CD4-positive, alpha-beta T cell (primary cell): ENCODE data around the gene ATP5PO. TPM values are rescaled to one million over a fixed set of nuclear protein-coding genes. Genes with fewer than 3 reads are reported as not detected.
"Not testable (repeated sequence)": the region's sequence is repeated elsewhere in the genome, so short reads cannot be mapped to it uniquely, and the experiment has no call there.

Source experiments
- ATAC-seq: fragments of 200-7000 bp; cut with Tn5 transposase; one replicate; pipeline ENCODE4 v1.10.0; 2022; ENCODE audit warnings: mild to moderate bottlenecking; ENCODE audit not compliant: poor library complexity
- CTCF ChIA-PET: fragments of 350-600 bp; sonication (Branson Sonifier 250); formaldehyde crosslinking; loops from one replicate; lab custom pipeline; 2021; ENCODE audit warnings: antibody characterized with exemption, inconsistent platforms; lab: Charles Lee
- POLR2A ChIA-PET: fragments of 350-600 bp; sonication (Branson Sonifier 250); formaldehyde crosslinking; loops from one replicate; lab custom pipeline; 2021; ENCODE audit warnings: antibody characterized with exemption, inconsistent platforms; lab: Charles Lee
- DNase-seq, 14 experiments: peaks; one replicate each; pipeline ENCODE4 v3.0.0-alpha.2; 2013 to 2020; ENCODE audit warnings: mixed read lengths in 2 of 14
- H3K27ac ChIP-seq, 2 donors: one replicate each; pipeline versions ENCODE4 v1.5.1 to v1.7.0; 2013; ENCODE audit warnings: low read length in 2 of 2, low read depth in 1 of 2, mild to moderate bottlenecking in 1 of 2
- H3K27me3 ChIP-seq, 2 experiments: 1 replicate in 1 of 2; 2 replicates in 1 of 2; pipeline versions ENCODE4 v1.6.1 to v1.7.0; 2013; ENCODE audit warnings: low read length in 2 of 2, control low read depth in 1 of 2, mild to moderate bottlenecking in 1 of 2, moderate library complexity in 1 of 2; ENCODE audit not compliant: insufficient read depth in 2 of 2, control insufficient read depth in 1 of 2
- H3K36me3 ChIP-seq: one replicate; pipeline ENCODE4 v1.6.1; 2013; ENCODE audit warnings: low read length, control low read depth; ENCODE audit not compliant: insufficient read depth
- H3K4me1 ChIP-seq: one replicate; pipeline ENCODE4 v1.6.1; 2013; ENCODE audit warnings: low read length, control low read depth; ENCODE audit not compliant: insufficient read depth
- H3K4me3 ChIP-seq: one replicate; pipeline ENCODE4 v1.5.1; 2013; ENCODE audit warnings: mild to moderate bottlenecking, low read length, moderate library complexity
- H3K9me3 ChIP-seq, 2 experiments: 1 replicate in 1 of 2; 2 replicates in 1 of 2; pipeline versions ENCODE4 v1.6.1 to v1.7.0; 2013; ENCODE audit warnings: low read length in 2 of 2, mild to moderate bottlenecking in 2 of 2, control low read depth in 1 of 2, moderate library complexity in 1 of 2; ENCODE audit not compliant: control insufficient read depth in 1 of 2, insufficient read depth in 1 of 2
- H3K27ac Mint-ChIP-seq: one replicate; pipeline ENCODE4 v1.8.0; 2020; ENCODE audit warnings: mixed read lengths
- H3K27me3 Mint-ChIP-seq: one replicate; pipeline ENCODE4 v1.8.0; 2021; ENCODE audit warnings: mixed read lengths
- H3K36me3 Mint-ChIP-seq: one replicate; pipeline ENCODE4 v1.8.0; 2021; ENCODE audit warnings: low read depth, mixed read lengths
- H3K4me1 Mint-ChIP-seq: one replicate; pipeline ENCODE4 v1.8.0; 2021; ENCODE audit warnings: low read depth, mixed read lengths
- H3K4me3 Mint-ChIP-seq: one replicate; pipeline ENCODE4 v1.8.0; 2020; ENCODE audit warnings: mild to moderate bottlenecking, mixed read lengths
- H3K9me3 Mint-ChIP-seq: one replicate; pipeline ENCODE4 v1.8.0; 2020; ENCODE audit warnings: mixed read lengths
- intact Hi-C, 2 experiments: fragments of 100-400 bp; cut with DNase I in 1 of 2; cut with micrococcal nuclease in 1 of 2; formaldehyde crosslinking; loops; one replicate each; pipeline versions ENCODE4 v1.15.1 to v1.9.0; 2023 to 2025; cut with DNase I, micrococcal nuclease
- total RNA-seq, 174 experiments: library from RNA in 2 of 174; stranded (reverse) in 2 of 174; gene quantifications; one replicate each; pipeline ENCODE4 v1.2.3 and lab custom pipeline; 2021 to 2026
- TF ChIP-seq, protein P1 (sequence below): fragments of 200-600 bp; IDR thresholded peaks from one replicate; pipeline ENCODE4 v1.8.0; 2022; ENCODE audit warnings: antibody characterized with exemption, mild to moderate bottlenecking

Gene ATP5PO
- total RNA-seq, 2 experiments from 2014 or later, result 143 to 149 TPM

DNA sequence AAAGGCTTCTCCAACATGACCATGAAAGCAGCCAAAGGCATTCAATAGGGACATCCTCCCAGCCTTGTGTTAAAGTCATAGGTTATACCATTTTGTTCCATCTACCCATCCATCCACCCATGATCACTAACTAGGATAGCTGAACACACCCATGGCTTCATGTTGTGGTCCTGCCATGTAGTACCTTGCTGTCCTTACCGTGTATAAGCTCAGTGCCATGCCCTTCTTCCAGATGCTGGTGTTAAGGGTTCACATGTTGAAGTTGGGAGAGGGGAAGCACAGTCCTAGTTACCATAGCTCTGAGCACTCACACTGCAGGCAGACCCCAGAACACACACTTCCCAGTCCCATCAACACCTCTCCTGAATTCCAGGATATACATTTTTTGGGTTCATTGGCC is 51.5 kb downstream of the ATP5PO start:
- Mint-ChIP-seq H3K4me3 (no peak overlapping the region), H3K9me3 (no peaks in the 10 kb centered on the region), H3K4me1 (peaks cover 4% of the 10 kb centered on the region), H3K27ac (no peak overlapping the region), H3K27me3 (peaks cover 5% of the 10 kb centered on the region), H3K36me3 (no peaks in the 10 kb centered on the region)
- H3K27ac ChIP-seq, result no peak overlapping the region
- TF ChIP-seq, protein P1, sequence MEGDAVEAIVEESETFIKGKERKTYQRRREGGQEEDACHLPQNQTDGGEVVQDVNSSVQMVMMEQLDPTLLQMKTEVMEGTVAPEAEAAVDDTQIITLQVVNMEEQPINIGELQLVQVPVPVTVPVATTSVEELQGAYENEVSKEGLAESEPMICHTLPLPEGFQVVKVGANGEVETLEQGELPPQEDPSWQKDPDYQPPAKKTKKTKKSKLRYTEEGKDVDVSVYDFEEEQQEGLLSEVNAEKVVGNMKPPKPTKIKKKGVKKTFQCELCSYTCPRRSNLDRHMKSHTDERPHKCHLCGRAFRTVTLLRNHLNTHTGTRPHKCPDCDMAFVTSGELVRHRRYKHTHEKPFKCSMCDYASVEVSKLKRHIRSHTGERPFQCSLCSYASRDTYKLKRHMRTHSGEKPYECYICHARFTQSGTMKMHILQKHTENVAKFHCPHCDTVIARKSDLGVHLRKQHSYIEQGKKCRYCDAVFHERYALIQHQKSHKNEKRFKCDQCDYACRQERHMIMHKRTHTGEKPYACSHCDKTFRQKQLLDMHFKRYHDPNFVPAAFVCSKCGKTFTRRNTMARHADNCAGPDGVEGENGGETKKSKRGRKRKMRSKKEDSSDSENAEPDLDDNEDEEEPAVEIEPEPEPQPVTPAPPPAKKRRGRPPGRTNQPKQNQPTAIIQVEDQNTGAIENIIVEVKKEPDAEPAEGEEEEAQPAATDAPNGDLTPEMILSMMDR, result no peak
- no peak for DNase-seq
- ChIA-PET POLR2A (no interaction called here), CTCF (no interaction called here)
- no peaks in the 10 kb centered on the region for H3K4me1 ChIP-seq
- ATAC-seq, result no peak
- H3K4me3 ChIP-seq, result no peak overlapping the region
- no peaks in the 10 kb centered on the region for H3K36me3 ChIP-seq
- H3K9me3 ChIP-seq, result no peaks in the 10 kb centered on the region
- no peaks in the 10 kb centered on the region for H3K27me3 ChIP-seq
- intact Hi-C loops, result no loop called here

DNA sequence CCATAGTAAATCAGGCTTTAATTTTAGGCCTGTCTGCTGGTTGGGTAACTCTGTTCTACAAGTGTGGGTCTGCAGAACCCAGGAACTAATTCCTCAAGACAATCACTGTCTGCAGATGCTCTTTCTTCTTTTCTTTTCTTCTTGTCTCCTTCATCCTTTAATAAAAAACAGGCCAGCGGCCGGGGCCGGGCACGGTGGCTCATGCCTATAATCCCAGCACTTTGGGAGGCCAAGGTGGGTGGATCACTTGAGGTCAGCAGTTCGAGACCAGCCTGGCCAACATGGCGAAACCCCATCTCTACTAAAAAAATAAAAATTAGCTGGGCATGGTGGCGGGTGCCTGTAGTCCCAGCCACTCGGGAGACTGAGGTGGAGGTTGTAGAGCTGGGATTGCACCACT is 52.4 kb downstream of the ATP5PO start:
- H3K27me3 Mint-ChIP-seq, intact Hi-C loops, CTCF ChIA-PET, H3K27me3 ChIP-seq, H3K36me3 ChIP-seq, H3K27ac Mint-ChIP-seq, H3K36me3 Mint-ChIP-seq, H3K27ac ChIP-seq, ATAC-seq, H3K4me3 Mint-ChIP-seq, H3K4me1 ChIP-seq, H3K9me3 Mint-ChIP-seq, DNase-seq, H3K9me3 ChIP-seq, POLR2A ChIA-PET, H3K4me3 ChIP-seq, H3K4me1 Mint-ChIP-seq: not testable (repeated sequence)

DNA sequence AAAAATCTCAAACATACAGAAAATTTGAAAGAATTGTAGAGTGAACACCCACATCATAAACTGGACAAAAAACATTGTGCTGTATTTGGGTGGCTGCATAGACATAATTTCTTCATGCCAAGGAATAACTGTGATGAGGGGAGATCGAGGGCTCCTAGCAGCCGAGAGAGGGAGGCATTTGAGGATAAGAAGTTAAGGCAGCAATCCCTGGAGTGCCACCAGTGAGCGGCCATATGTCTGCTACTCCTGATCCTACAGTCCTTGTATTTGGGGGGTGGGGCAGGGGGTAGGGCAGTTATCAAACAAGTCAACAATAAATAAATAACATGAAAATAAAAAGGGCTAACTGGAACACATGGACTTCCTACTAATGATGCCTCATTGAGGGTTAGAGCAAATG is 54.5 kb downstream of the ATP5PO start:
- no peaks in the 10 kb centered on the region for H3K9me3 Mint-ChIP-seq
- no peaks in the 10 kb centered on the region for H3K4me1 ChIP-seq
- H3K9me3 ChIP-seq, result no peaks in the 10 kb centered on the region
- H3K27ac ChIP-seq, result no peak overlapping the region
- ChIA-PET CTCF (no interaction called here), POLR2A (no interaction called here)
- no peak overlapping the region for H3K27ac Mint-ChIP-seq
- TF ChIP-seq, protein P1, result no peak
- ATAC-seq, result no peak
- no peak for DNase-seq
- peaks cover 5% of the 10 kb centered on the region for H3K27me3 Mint-ChIP-seq
- intact Hi-C loops, result no loop called here
- peaks cover 0 to 2% of the 10 kb centered on the region in 2 experiments for H3K27me3 ChIP-seq
- no peaks in the 10 kb centered on the region for H3K36me3 ChIP-seq
- no peaks in the 10 kb centered on the region for H3K4me1 Mint-ChIP-seq
- H3K4me3 Mint-ChIP-seq, result no peak overlapping the region
- no peaks in the 10 kb centered on the region for H3K36me3 Mint-ChIP-seq
- no peak overlapping the region for H3K4me3 ChIP-seq

DNA sequence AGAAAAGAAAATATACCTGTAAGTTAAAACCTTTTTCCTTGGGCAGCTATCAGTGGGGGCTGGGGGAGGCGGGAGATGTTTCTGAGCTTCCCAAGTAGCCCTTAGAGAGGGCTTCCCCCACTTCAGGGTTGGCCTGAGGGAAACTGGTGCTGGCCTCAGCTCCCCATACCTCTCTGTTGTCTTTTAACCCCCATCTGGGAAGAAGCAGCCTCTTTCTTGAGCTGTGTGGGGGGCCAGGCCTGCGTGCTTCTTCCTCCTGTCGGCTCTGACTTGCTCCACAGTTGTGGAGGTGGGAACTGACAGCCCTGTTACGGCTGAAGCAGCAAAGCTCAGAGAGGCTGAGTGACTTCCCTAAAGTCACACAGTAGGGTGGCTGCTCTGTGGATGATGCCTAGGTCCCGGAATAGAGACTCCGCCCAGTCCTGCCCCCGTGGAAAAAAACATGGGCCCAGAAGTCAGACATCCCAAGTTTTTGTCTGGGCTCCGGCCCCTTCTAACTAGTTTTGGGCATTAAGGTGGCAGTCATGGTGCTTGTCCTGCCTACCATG is 55.2 kb downstream of the ATP5PO start:
- Mint-ChIP-seq H3K36me3 (no peaks in the 10 kb centered on the region), H3K27me3 (peaks cover 5% of the 10 kb centered on the region)
- no peaks in the 10 kb centered on the region for H3K4me1 ChIP-seq

More for the DNA sequence above, 55.2 kb downstream of the ATP5PO start:
- Histone ChIP-seq H3K4me3 (no peak overlapping the region), H3K9me3 (no peaks in the 10 kb centered on the region), H3K27me3 (peaks cover 0 to 2% of the 10 kb centered on the region in 2 experiments), H3K36me3 (no peaks in the 10 kb centered on the region), H3K27ac (no peak overlapping the region)
- TF ChIP-seq, protein P1, result no peak
- ChIA-PET POLR2A (no interaction called here), CTCF (no interaction called here)
- Mint-ChIP-seq H3K4me3 (no peak overlapping the region), H3K4me1 (no peaks in the 10 kb centered on the region), H3K9me3 (no peaks in the 10 kb centered on the region), H3K27ac (no peak overlapping the region)
- intact Hi-C loops, result no loop called here
- no peak for DNase-seq
- no peak for ATAC-seq
